MM.1S (cell line): ENCODE measurements around the gene MAGI3.

Source experiments
- DNase-seq: peaks from one replicate; pipeline ENCODE4 v3.0.0-alpha.2; 2015
- H2AFZ ChIP-seq: fragments of 300-600 bp; sonication (generic); 2 replicates; pipeline ENCODE4 v1.6.0; 2016; ENCODE audit warnings: antibody characterized with exemption, low read length
- H3F3A ChIP-seq: fragments of 300-600 bp; sonication (generic); 2 replicates; pipeline ENCODE4 v1.6.1; 2016; ENCODE audit warnings: mild to moderate bottlenecking, antibody characterized with exemption, low read length, moderate library complexity, mixed read lengths; ENCODE audit not compliant: insufficient read depth
- H3K27ac ChIP-seq: fragments of 300-600 bp; sonication (generic); 2 replicates; pipeline ENCODE4 v1.5.1; 2016; ENCODE audit warnings: mild to moderate bottlenecking, low read length
- H3K27me3 ChIP-seq: fragments of 300-600 bp; sonication (generic); replicated peaks from 2 replicates; pipeline ENCODE4 v1.6.0; 2016; ENCODE audit warnings: low read length; ENCODE audit not compliant: insufficient read depth
- H3K36me3 ChIP-seq: fragments of 300-600 bp; sonication (generic); replicated peaks from 2 replicates; pipeline ENCODE4 v1.6.1; 2016; ENCODE audit warnings: mild to moderate bottlenecking, low read length, mixed read lengths; ENCODE audit not compliant: insufficient read depth
- H3K4me1 ChIP-seq: fragments of 300-600 bp; sonication (generic); 2 replicates; pipeline ENCODE4 v1.6.1; 2016; ENCODE audit warnings: low read length, mixed read lengths
- H3K4me2 ChIP-seq: fragments of 300-600 bp; sonication (generic); 2 replicates; pipeline ENCODE4 v1.6.0; 2016; ENCODE audit warnings: low read depth, low read length
- H3K4me3 ChIP-seq: fragments of 300-600 bp; sonication (generic); 2 replicates; pipeline ENCODE4 v1.5.1; 2016; ENCODE audit warnings: low read length, mixed read lengths
- H3K79me2 ChIP-seq: fragments of 300-600 bp; sonication (generic); 2 replicates; pipeline ENCODE4 v1.6.1; 2016; ENCODE audit warnings: mixed run types, low read length, mixed read lengths
- H3K9ac ChIP-seq: fragments of 300-600 bp; sonication (generic); 2 replicates; pipeline ENCODE4 v1.6.1; 2016; ENCODE audit warnings: low read length, mixed read lengths
- H3K9me2 ChIP-seq: fragments of 300-600 bp; sonication (generic); replicated peaks from 2 replicates; pipeline ENCODE4 v1.6.1; 2016; ENCODE audit warnings: mild to moderate bottlenecking, low read length, mixed read lengths; ENCODE audit not compliant: insufficient read depth
- H3K9me3 ChIP-seq: fragments of 300-600 bp; sonication (generic); replicated peaks from 2 replicates; pipeline ENCODE4 v1.6.1; 2016; ENCODE audit warnings: mild to moderate bottlenecking, low read length, mixed read lengths; ENCODE audit not compliant: insufficient read depth
- H4K20me1 ChIP-seq: fragments of 300-600 bp; sonication (generic); 2 replicates; pipeline ENCODE4 v1.6.1; 2016; ENCODE audit warnings: mild to moderate bottlenecking, low read length, moderate library complexity, mixed read lengths; ENCODE audit not compliant: insufficient read depth
- EZH2 ChIP-seq: fragments of 300-600 bp; sonication (generic); optimal IDR thresholded peaks from 2 replicates; pipeline ENCODE3; 2017; ENCODE audit warnings: low read depth, mild to moderate bottlenecking, antibody characterized with exemption, low read length, mixed read lengths
- EZH2phosphoT487 ChIP-seq: fragments of 300-600 bp; sonication (generic); IDR thresholded peaks from 2 replicates; pipeline ENCODE4 v1.6.1; 2018; ENCODE audit warnings: antibody characterized with exemption, low read length
- TF ChIP-seq, protein P1 (sequence below): fragments of 300-600 bp; sonication (generic); IDR thresholded peaks from 2 replicates; pipeline ENCODE4 v1.5.1; 2016; ENCODE audit warnings: antibody characterized with exemption, low read length, mixed read lengths

Gene MAGI3

DNA sequence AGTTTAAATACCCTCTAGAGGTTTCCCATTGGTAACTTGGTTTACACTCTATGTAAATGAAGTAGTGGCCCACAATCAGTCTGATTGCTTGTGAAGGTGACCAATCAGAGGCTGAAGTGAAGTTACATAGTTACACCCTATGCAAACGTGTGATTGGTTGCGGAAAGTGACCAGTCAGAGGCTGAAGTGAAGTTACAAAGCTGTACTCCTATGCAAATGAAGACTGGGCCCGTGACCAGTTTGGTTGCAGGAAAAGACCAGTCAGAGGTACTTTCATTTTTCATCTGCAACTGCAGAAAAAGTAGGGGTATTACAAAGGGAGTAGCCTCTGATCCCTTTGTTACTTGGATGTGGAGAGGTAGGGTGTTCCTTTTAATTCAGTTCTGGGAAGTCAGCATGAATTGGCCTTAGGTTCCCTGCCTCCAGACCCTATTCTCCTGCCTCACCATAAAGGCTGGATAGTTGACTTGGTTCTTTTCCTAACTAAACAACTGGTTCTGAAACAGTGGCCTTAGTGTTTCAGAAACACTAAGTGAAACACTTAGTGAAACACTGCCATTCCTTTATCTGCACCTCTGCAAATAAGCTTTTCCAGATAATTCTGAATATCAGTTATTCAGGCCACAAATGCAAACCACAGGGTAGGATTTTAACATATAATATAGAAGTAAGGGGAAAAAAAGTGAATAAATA, 39.3 kb downstream of the MAGI3 start:
- peak; percentile 50 for DNase-seq

DNA sequence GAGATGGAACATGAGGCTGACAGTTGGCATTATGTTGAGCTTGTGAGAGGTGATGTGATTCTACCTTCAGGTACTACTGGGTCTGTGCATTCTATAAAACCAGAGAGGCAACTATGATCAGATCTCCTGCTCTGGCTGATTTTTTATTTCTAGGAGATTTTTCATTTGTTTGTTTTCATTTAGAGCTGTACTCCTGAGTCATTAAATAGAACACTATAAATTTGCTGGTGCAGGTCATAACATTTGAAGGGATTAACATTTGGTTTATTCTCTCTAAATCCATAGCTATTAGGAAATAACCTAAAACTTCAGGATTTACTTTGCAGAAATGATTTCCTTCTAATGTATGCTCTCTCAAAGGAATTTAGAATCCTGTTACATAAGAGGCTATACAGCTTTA, 42.9 kb downstream of the MAGI3 start:
- Histone ChIP-seq H3K4me1 (no peaks in the 10 kb centered on the region), H3K9ac (no peak overlapping the region), H3K4me3 (no peak overlapping the region), H4K20me1 (no peaks in the 10 kb centered on the region), H3K36me3 (no peaks in the 10 kb centered on the region), H3K9me2 (no peaks in the 10 kb centered on the region), H3F3A (no peaks in the 10 kb centered on the region), H3K27ac (no peak overlapping the region), H3K9me3 (no peaks in the 10 kb centered on the region), H3K27me3 (no peaks in the 10 kb centered on the region), H2AFZ (no peak overlapping the region), H3K4me2 (no peak overlapping the region), H3K79me2 (no peaks in the 10 kb centered on the region)
- TF ChIP-seq EZH2, result no peak
- TF ChIP-seq, protein P1, sequence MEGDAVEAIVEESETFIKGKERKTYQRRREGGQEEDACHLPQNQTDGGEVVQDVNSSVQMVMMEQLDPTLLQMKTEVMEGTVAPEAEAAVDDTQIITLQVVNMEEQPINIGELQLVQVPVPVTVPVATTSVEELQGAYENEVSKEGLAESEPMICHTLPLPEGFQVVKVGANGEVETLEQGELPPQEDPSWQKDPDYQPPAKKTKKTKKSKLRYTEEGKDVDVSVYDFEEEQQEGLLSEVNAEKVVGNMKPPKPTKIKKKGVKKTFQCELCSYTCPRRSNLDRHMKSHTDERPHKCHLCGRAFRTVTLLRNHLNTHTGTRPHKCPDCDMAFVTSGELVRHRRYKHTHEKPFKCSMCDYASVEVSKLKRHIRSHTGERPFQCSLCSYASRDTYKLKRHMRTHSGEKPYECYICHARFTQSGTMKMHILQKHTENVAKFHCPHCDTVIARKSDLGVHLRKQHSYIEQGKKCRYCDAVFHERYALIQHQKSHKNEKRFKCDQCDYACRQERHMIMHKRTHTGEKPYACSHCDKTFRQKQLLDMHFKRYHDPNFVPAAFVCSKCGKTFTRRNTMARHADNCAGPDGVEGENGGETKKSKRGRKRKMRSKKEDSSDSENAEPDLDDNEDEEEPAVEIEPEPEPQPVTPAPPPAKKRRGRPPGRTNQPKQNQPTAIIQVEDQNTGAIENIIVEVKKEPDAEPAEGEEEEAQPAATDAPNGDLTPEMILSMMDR, result no peak
- TF ChIP-seq EZH2phosphoT487, result no peak
- no peak for DNase-seq

More for the DNA sequence above, 39.3 kb downstream of the MAGI3 start:
- TF ChIP-seq EZH2 (no peak), EZH2phosphoT487 (no peak)
- TF ChIP-seq, protein P1, result no peak
- H3K9me3 ChIP-seq, result no peaks in the 10 kb centered on the region
- H3K4me3 ChIP-seq, result peak overlapping the region; percentile 15; the same call in 1 of the 2 replicates
- no peak overlapping the region for H2AFZ ChIP-seq
- H3K36me3 ChIP-seq, result no peaks in the 10 kb centered on the region
- H4K20me1 ChIP-seq, result no peaks in the 10 kb centered on the region
- no peaks in the 10 kb centered on the region for H3K4me1 ChIP-seq
- no peak overlapping the region for H3K27ac ChIP-seq
- no peaks in the 10 kb centered on the region for H3K9me2 ChIP-seq
- no peaks in the 10 kb centered on the region for H3K27me3 ChIP-seq
- H3K79me2 ChIP-seq, result no peaks in the 10 kb centered on the region
- no peak overlapping the region for H3K9ac ChIP-seq
- H3K4me2 ChIP-seq, result peak overlapping the region; percentile 47; the same call in 1 of the 2 replicates
- H3F3A ChIP-seq, result no peaks in the 10 kb centered on the region

DNA sequence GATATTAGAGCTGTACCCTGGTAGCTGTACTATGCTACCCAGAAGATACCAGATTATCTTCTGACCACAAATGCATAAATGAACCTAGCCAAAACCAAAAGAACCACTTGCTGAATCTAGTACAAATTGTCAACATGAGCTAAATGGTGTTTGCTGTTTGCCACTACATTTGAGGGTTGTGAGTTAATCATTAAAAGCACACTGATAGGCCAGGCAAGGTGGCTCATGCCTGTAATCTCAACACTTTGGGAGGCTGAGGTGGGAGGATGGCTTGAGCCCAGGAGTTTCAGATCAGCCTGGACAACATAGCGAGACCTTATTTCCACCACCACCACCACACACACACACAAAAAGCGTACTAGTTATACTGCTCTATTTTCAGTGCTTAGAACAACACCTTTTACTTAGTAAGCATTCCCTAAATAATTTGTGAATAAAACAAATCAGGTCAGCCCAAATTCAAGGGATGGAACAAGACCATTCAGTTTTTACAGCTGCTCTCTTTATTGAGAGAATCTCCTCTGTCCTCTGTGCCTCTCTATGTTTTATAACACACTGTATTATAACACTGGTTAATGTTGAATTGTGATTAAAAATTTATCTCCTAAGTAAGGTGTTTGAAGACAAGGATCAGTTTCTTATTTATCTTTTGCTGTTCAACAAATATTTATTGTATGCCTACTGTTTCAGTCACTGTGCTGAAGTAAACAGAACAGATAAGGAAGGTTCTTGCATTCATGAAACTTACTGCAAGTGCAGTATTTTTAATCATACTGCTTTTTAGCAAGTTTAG, 44.0 kb downstream of the MAGI3 start:
- no peak overlapping the region for H3K4me3 ChIP-seq
- H3K9me3 ChIP-seq, result no peaks in the 10 kb centered on the region
- H3K27me3 ChIP-seq, result no peaks in the 10 kb centered on the region
- H3K27ac ChIP-seq, result no peak overlapping the region
- TF ChIP-seq EZH2 (no peak), EZH2phosphoT487 (no peak)
- TF ChIP-seq, protein P1, result no peak
- no peaks in the 10 kb centered on the region for H4K20me1 ChIP-seq
- H3F3A ChIP-seq, result no peaks in the 10 kb centered on the region
- no peak for DNase-seq
- H3K4me2 ChIP-seq, result no peak overlapping the region
- no peak overlapping the region for H2AFZ ChIP-seq
- no peaks in the 10 kb centered on the region for H3K4me1 ChIP-seq
- H3K9me2 ChIP-seq, result no peaks in the 10 kb centered on the region
- H3K9ac ChIP-seq, result no peak overlapping the region
- no peaks in the 10 kb centered on the region for H3K36me3 ChIP-seq
- H3K79me2 ChIP-seq, result no peaks in the 10 kb centered on the region
